NCI-H748 treated with DMSO at 0.1 percent for 48 hours (cell line): ENCODE measurements around the gene STK24.

Source experiments
- DNase-seq: peaks from one replicate; lab custom pipeline; 2025; lab: John Stamatoyannopoulos, UW

STK24 gene

DNA sequence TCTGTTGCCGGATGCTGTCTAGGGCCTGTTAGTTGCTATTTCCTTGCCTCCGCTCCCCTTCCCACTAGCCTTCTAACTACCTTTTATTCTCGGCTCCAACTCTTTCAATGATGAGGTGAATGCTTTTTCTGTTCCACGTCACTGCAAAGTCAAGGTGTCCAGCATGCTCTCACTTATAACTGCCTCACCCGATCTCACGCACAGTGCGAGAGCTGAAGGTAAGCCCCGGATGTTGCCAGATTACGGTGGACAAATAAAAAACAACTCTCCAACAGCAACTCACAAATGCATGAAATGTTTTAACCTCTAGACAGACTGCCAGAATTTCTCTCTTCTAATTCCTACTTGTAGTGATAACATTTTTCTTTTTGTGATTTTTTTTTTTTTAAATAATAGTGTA is 169.9 kb downstream of the STK24 start:
- no peak for DNase-seq

- DNase-seq = peak; percentile 83
Observed at GRCh38 chr13:98406427-98406826, 170.5 kb downstream of the STK24 start.

DNA sequence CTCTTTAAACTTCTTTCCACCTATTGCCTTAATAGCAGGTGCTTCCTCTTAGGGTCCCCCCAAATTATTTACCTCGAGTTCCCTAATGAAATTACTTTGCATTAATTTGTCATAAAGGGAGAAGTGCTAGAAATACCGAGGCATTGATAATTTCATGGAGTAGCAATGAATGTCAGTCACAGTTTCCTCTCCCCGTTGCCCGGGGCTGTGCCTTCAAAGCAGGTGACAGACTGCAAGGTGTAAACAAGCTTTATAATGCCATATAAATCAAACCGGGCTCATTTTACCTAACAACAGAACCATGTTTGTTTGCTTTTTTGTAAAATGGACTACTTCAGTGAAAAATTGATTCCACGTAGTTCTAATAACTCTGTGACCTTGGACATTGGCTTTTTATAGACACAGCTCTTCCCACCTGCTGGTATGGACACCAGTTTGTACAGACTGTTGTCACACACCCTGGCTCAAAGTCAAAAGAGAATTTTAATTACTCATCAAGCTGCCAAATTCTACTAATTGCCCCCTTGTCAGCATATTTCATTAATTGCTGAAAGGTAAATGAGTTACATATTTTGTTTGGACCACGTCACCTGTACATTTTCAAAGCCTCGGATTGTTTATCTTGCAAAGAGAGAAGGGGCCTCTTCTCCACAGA is 171.1 kb downstream of the STK24 start:
- peak; percentile 94 for DNase-seq

DNA sequence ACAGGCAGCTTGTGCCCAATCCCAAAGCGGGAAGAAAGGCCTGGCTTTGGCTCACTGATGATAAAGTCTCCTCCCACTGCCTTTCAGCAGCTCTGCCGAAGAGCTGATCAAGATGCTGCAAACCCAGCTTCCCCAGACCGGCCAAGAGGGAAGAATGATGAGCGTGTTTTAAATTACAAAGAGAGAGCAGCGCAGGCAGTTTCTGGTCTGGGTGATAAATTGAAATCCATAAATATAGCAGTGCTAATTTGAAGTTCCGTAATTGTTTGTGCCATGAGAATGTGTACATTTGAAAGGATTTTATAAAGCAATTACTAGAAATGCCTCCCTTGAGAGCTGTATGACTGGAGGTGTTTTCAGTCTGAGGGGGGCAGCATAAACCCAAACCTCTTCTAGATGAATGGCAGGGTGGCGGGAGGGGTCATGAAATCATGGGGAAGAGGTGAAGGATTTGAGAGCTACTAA is 171.8 kb downstream of the STK24 start:
- DNase-seq = peak; percentile 89

GRCh38 chr13:98403076-98403475 is 173.8 kb downstream of the STK24 start:
- no peak for DNase-seq

GRCh38 chr13:98401934-98402333 is 175.0 kb downstream of the STK24 start:
- no peak for DNase-seq

GRCh38 chr13:98399756-98400155 is 177.2 kb downstream of the STK24 start:
- no peak for DNase-seq

- no peak for DNase-seq
Observed at GRCh38 chr13:98398581-98398980, 178.3 kb downstream of the STK24 start.

DNA sequence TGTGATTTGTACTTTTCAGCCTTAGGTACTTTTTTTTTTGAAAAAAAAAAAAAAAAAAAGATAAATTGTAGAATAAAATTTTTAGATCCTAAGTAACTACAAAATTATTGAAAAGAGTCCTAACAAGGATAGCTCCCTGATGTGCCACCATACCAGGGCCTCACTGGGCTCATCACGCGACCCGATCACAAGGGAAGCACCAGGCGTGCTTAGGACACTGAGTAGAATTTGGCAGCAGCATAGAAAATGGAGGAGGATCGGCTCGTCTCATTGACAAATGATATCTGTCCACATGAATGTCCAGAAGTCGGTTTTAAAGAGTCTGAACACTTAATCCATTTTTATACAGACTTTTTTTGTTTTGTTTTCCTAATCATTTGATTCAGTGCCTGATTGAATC is 179.0 kb downstream of the STK24 start:
- DNase-seq = no peak

- DNase-seq = no peak
Observed at GRCh38 chr13:98397221-98397620, 179.7 kb downstream of the STK24 start.

DNA sequence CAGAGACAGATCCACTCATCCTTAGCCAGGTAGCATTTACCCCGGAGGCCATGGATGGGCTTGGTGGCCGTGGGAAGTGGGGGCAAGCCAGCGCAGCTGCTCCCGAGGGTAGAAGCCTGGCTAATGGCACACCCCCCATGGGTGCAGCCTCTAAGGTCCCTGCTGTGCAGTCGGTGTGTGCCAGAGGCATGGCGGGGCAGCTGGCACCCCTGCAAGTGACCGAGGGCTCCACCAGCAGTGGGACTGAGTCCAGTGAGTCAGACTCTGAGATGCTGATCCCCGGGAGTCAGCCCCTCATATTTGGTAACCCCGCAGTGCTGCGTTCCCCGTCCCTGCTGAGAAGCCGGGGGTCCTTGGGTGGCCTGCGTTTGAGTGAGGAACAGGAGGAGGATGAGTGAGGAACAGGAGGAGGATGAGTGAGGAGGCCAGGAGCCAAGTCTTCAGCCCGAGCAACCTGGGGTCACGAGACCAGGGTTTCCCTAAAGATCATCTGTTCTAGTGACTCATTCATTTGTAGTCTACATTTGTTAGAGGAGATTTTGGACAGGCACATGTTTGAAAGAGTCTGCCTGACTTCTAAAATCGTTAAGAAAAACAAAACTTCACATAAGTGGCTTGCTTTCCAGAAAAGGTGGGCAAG is 180.7 kb downstream of the STK24 start:
- no peak for DNase-seq
